Breast epithelium (tissue), 4 donors: ENCODE results near the gene BCL3. TPM values are rescaled to one million over a fixed set of nuclear protein-coding genes. Genes with fewer than 3 reads are reported as not detected.

Experiments
- DNase-seq, 2 donors: peaks; one replicate each; pipeline ENCODE4 v3.0.0-alpha.2; 2019; ENCODE audit warnings: low spot score in 2 of 2
- H3K27ac ChIP-seq, 2 donors: fragments of 200-600 bp; sonication (generic) in 1 of 2; one replicate each; pipeline ENCODE4 v1.5.1; 2016 to 2019; ENCODE audit warnings: mild to moderate bottlenecking in 1 of 2
- H3K27me3 ChIP-seq, 2 donors: fragments of 200-600 bp; sonication (generic) in 1 of 2; one replicate each; pipeline versions ENCODE4 v1.5.1 to v1.6.0; 2017 to 2019; ENCODE audit warnings: control low read depth in 1 of 2, mild to moderate bottlenecking in 1 of 2
- H3K36me3 ChIP-seq: fragments of 200-600 bp; one replicate; pipeline ENCODE4 v1.5.1; 2019
- H3K4me1 ChIP-seq, 2 donors: fragments of 200-600 bp; sonication (generic); one replicate each; pipeline ENCODE4 v1.5.1; 2016 to 2019; ENCODE audit warnings: control low read depth in 1 of 2
- H3K4me3 ChIP-seq, 3 donors: fragments of 200-600 bp; sonication (generic); 1 replicate in 2 of 3; 2 replicates in 1 of 3; pipeline ENCODE4 v1.5.1; 2016 to 2019; ENCODE audit warnings: mild to moderate bottlenecking in 3 of 3, moderate library complexity in 2 of 3
- H3K9me3 ChIP-seq, 2 donors: fragments of 200-600 bp; sonication (generic) in 1 of 2; one replicate each; pipeline ENCODE4 v1.5.1; 2016 to 2019; ENCODE audit warnings: control low read depth in 1 of 2
- CTCF ChIP-seq, 3 donors: fragments of 450-650 bp; IDR thresholded peaks; one replicate each; pipeline ENCODE4 v1.5.1; 2016 to 2017; ENCODE audit warnings: antibody characterized with exemption in 3 of 3, mild to moderate bottlenecking in 3 of 3, moderate library complexity in 3 of 3
- POLR2A ChIP-seq: fragments of 450-650 bp; IDR thresholded peaks from one replicate; pipeline ENCODE4 v1.6.1; 2016; ENCODE audit warnings: antibody characterized with exemption, mild to moderate bottlenecking, moderate library complexity
- POLR2AphosphoS5 ChIP-seq, 3 donors: sonication (generic); formaldehyde crosslinking; IDR thresholded peaks; one replicate each; pipeline ENCODE4 v1.6.1; 2017; ENCODE audit warnings: antibody characterized with exemption in 3 of 3
- intact Hi-C: fragments of 100-400 bp; cut with DNase I; formaldehyde crosslinking; loops from one replicate; pipeline ENCODE4 v1.15.1; 2023; ENCODE audit warnings: low total_unique reads
- total RNA-seq, 3 donors: library from RNA; depleted of rRNA; stranded (reverse); fragments of >200 nt; gene quantifications; one replicate each; pipeline ENCODE4 v1.1.0, GENCODE V29; 2016

Gene BCL3
- total RNA-seq, 3 donors from 2014 or later: 4.3 to 37.6 (median 34.4) TPM

- no peak for TF ChIP-seq POLR2A
- no peak for TF ChIP-seq CTCF (IDR thresholded peaks at IDR 0.05)
- no peak for TF ChIP-seq POLR2AphosphoS5 (IDR thresholded peaks at IDR 0.05)
- Histone ChIP-seq H3K4me1 (no peaks in the 10 kb centered on the region), H3K4me3 (no peak overlapping the region), H3K9me3 (no peaks in the 10 kb centered on the region), H3K27ac (no peak overlapping the region), H3K27me3 (no peaks in the 10 kb centered on the region), H3K36me3 (no peaks in the 10 kb centered on the region)
- intact Hi-C loops: loop anchor here (5.0 kb wide), 1 partner anchor 56 kb away; no protein-coding TSS in a partner anchor
- no peak for DNase-seq
These were observed 24.5 kb downstream of the BCL3 start for GRCh38 chr19:44772959-44773358.

- TF ChIP-seq POLR2AphosphoS5 (IDR thresholded peaks at IDR 0.05) (no peak), CTCF (IDR thresholded peaks at IDR 0.05) (no peak), POLR2A (no peak)
- intact Hi-C loops: no loop called here
- H3K4me3 ChIP-seq: no peak overlapping the region
These were observed 27.2 kb downstream of the BCL3 start for GRCh38 chr19:44775676-44776240.

GRCh38 chr19:44776402-44777096 is 28.0 kb downstream of the BCL3 start:
- peak; percentile 83 to 90 for DNase-seq
- no peaks in the 10 kb centered on the region for H3K4me1 ChIP-seq
- no peaks in the 10 kb centered on the region for H3K27me3 ChIP-seq
- no peak overlapping the region for H3K4me3 ChIP-seq
- TF ChIP-seq POLR2A: no peak
- no peak for TF ChIP-seq POLR2AphosphoS5 (IDR thresholded peaks at IDR 0.05)
- TF ChIP-seq CTCF (IDR thresholded peaks at IDR 0.05): no peak
- peak overlapping the region; percentile 73 to 75 for H3K27ac ChIP-seq
- intact Hi-C loops: loop anchor here (1.0 kb wide), 1 partner anchor 42 kb away; no protein-coding TSS in a partner anchor
- no peaks in the 10 kb centered on the region for H3K9me3 ChIP-seq
- H3K36me3 ChIP-seq: no peaks in the 10 kb centered on the region

More at GRCh38 chr19:44775676-44776240, 27.2 kb downstream of the BCL3 start:
- no peaks in the 10 kb centered on the region for H3K9me3 ChIP-seq
- H3K4me1 ChIP-seq: no peaks in the 10 kb centered on the region
- DNase-seq: no peak
- H3K27ac ChIP-seq: peak overlapping the region in 1 of 2 donors; percentile 75
- no peaks in the 10 kb centered on the region for H3K27me3 ChIP-seq
- no peaks in the 10 kb centered on the region for H3K36me3 ChIP-seq

- DNase-seq: peak; percentile 82 to 89
- TF ChIP-seq CTCF (IDR thresholded peaks at IDR 0.05): peak in 1 of 3 donors; percentile 25
- TF ChIP-seq POLR2A: peak; percentile 51
- TF ChIP-seq POLR2AphosphoS5 (IDR thresholded peaks at IDR 0.05): peak in 2 of 3 donors; percentile 21 to 80
- Histone ChIP-seq H3K36me3 (no peaks in the 10 kb centered on the region), H3K4me3 (peak within 1 kb of the TSS in 2 of 3 donors; percentile 59 to 63), H3K27ac (peak within 1 kb of the TSS; percentile 75 to 83), H3K9me3 (no peaks in the 10 kb centered on the region), H3K4me1 (no peaks in the 10 kb centered on the region), H3K27me3 (no peaks in the 10 kb centered on the region)
- intact Hi-C loops: loop anchor here (1.0 kb wide), 1 partner anchor 40 kb away; no protein-coding TSS in a partner anchor
These were observed 29.3 kb downstream of the BCL3 start, which contains the start of gene CBLC for GRCh38 chr19:44777715-44778347. CBLC (plus strand) TSS chr19:44777890; CDS start chr19:44777932, 42 bp downstream.
